Kidney (tissue), 14 donors: ENCODE measurements around the gene MYO7B. TPM values are rescaled to one million over a fixed set of nuclear protein-coding genes. Genes with fewer than 3 reads are reported as not detected.
A peak's percentile ranks its signal among the peaks of the same experiment; 100 is the strongest.

ENCODE experiments used
- DNase-seq, 5 donors: peaks; one replicate each; pipeline ENCODE4 v3.0.0-alpha.2; 2013 to 2020
- FAIRE-seq: peaks from 2 replicates; lab custom pipeline; 2012; peaks lifted over from hg19 to GRCh38; lab: Jason Lieb, UNC
- H3K27ac ChIP-seq, 2 donors: one replicate each; pipeline ENCODE4 v1.7.0; 2013; ENCODE audit warnings: low read depth in 2 of 2, low read length in 2 of 2, inconsistent platforms in 1 of 2
- H3K27me3 ChIP-seq: one replicate; pipeline ENCODE4 v1.7.1; 2013; ENCODE audit warnings: low read length, inconsistent platforms; ENCODE audit not compliant: control insufficient read depth, insufficient read depth
- H3K36me3 ChIP-seq, 3 donors: one replicate each; pipeline versions ENCODE4 v1.7.0 to v1.7.1; 2013; ENCODE audit warnings: low read length in 3 of 3, control low read depth in 1 of 3, inconsistent platforms in 1 of 3; ENCODE audit not compliant: insufficient read depth in 3 of 3, control insufficient read depth in 2 of 3
- H3K4me1 ChIP-seq, 3 donors: one replicate each; pipeline versions ENCODE4 v1.7.0 to v1.7.1; 2013; ENCODE audit warnings: low read length in 3 of 3, inconsistent platforms in 1 of 3, low read depth in 1 of 3; ENCODE audit not compliant: control insufficient read depth in 2 of 3, insufficient read depth in 2 of 3
- H3K4me3 ChIP-seq, 3 donors: one replicate each; pipeline versions ENCODE4 v1.7.0 to v1.8.1; 2013; ENCODE audit warnings: low read length in 3 of 3, control low read depth in 1 of 3, inconsistent platforms in 1 of 3
- H3K9ac ChIP-seq, 3 donors: one replicate each; pipeline versions ENCODE4 v1.7.0 to v1.7.1; 2013; ENCODE audit warnings: low read length in 3 of 3, control low read depth in 1 of 3, inconsistent platforms in 1 of 3
- H3K9me3 ChIP-seq, 3 donors: one replicate each; pipeline versions ENCODE4 v1.7.0 to v1.7.1; 2013; ENCODE audit warnings: low read length in 3 of 3, control low read depth in 1 of 3, inconsistent platforms in 1 of 3; ENCODE audit not compliant: control insufficient read depth in 2 of 3, insufficient read depth in 1 of 3
- intact Hi-C: fragments of 100-400 bp; cut with DNase I; formaldehyde crosslinking; loops from one replicate; pipeline ENCODE4 v1.11.1; 2022
- polyA plus RNA-seq: library from polyadenylated mRNA; stranded (reverse); fragments of 350-450 nt; fragmentation: Illumina TruSeq; extraction: RNeasy Lipid Tissue Mini Kit (QIAGEN cat#74804); gene quantifications from one replicate; pipeline ENCODE4 v1.2.3, GENCODE V29; 2014; ENCODE audit warnings: low read depth, low replicate concordance; ENCODE audit not compliant: insufficient read depth
- total RNA-seq: library from RNA; stranded (reverse); fragmentation: NEBNext Ultra II Directional; extraction: Animal tissue kit (Norgen Biotek cat#: 25700); gene quantifications from one replicate; pipeline ENCODE4 v1.2.1, GENCODE V29; 2021
- TF ChIP-seq, protein P1 (sequence below): IDR thresholded peaks from 3 replicates; pipeline ENCODE4 v1.5.1; 2012; ENCODE audit warnings: mild to moderate bottlenecking, moderate library complexity, borderline replicate concordance; ENCODE audit not compliant: insufficient read depth; ENCODE audit errors: extremely low read depth
- donor health status: control.
- donor health status: control.
- donor health status: control.
- donor health status: control.
- donor health status: control.
- donor health status: DM: yes; HTN: yes; CAD: no.
- donor health status: Normal renal cell carcinoma (clear cell type).

Gene MYO7B
- total and polyA plus RNA-seq, 2 donors from 2014 or later: 11.0 to 22.2 TPM

GRCh38 chr2:127671557-127672302 is 136.2 kb downstream of the MYO7B start:
- Histone ChIP-seq H3K27ac (no peak overlapping the region), H3K4me3 (no peak overlapping the region), H3K9ac (no peak overlapping the region), H3K4me1 (peaks cover 0 to 12% (median 0%) of the 10 kb centered on the region in 3 donors), H3K9me3 (no peaks in the 10 kb centered on the region), H3K36me3 (no peaks in the 10 kb centered on the region), H3K27me3 (peaks cover under 1% of the 10 kb centered on the region)
- FAIRE-seq (no peak), DNase-seq (peak in 2 of 5 donors; percentile 25 to 70)
- TF ChIP-seq, protein P1, sequence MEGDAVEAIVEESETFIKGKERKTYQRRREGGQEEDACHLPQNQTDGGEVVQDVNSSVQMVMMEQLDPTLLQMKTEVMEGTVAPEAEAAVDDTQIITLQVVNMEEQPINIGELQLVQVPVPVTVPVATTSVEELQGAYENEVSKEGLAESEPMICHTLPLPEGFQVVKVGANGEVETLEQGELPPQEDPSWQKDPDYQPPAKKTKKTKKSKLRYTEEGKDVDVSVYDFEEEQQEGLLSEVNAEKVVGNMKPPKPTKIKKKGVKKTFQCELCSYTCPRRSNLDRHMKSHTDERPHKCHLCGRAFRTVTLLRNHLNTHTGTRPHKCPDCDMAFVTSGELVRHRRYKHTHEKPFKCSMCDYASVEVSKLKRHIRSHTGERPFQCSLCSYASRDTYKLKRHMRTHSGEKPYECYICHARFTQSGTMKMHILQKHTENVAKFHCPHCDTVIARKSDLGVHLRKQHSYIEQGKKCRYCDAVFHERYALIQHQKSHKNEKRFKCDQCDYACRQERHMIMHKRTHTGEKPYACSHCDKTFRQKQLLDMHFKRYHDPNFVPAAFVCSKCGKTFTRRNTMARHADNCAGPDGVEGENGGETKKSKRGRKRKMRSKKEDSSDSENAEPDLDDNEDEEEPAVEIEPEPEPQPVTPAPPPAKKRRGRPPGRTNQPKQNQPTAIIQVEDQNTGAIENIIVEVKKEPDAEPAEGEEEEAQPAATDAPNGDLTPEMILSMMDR: no peak
- intact Hi-C loops: no loop called here

DNA sequence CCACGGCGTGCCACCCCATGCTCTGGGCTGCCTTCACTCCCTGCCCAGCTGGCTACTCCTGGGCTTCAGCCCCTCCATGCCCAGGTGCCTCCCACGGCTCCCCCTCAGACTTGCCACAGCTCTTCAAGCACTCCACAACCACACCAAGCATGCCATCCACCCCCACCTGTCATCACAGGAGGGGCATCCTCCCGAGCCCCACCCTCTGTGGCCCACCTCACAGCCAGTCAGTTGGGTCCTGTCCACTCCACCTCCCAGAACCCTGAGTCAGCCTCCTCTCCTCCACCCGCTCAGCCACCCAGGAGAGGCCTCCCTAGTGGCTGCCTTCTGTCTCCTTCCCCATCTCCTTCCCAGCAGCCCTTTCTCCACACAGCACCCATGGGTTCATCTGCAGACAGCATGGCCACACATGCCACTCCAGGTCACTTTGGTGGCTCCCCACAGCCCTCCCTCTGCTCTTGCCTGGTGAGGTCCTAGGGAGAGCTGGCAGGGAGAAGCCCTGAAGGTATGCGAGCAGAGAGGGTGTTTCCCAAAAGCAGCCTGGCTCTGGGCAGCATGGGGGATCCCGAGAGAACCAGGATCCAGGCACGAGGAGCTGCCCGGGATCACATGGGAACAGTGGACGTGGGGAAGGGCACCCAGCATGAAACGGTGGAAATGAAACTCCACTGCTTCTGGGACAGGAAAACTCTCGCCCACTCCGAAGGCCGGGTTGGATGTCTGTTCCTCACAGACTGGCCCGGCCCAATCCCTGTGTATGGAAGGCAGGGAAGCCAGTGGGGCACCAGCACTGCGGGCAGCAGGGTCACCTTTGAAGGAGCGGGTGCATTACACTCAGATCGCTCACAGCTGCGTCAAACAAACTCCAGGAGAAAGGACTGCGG is 137.1 kb downstream of the MYO7B start:
- no peak for FAIRE-seq
- peak in 2 of 5 donors; percentile 47 to 65 for DNase-seq
- H3K36me3 ChIP-seq: no peaks in the 10 kb centered on the region
- no peak overlapping the region for H3K9ac ChIP-seq
- H3K27me3 ChIP-seq: peaks cover 5% of the 10 kb centered on the region
- peaks cover 0 to 15% (median 0%) of the 10 kb centered on the region in 3 donors for H3K4me1 ChIP-seq
- H3K9me3 ChIP-seq: no peaks in the 10 kb centered on the region
- peak overlapping the region in 2 of 3 donors; percentile 12 to 58 for H3K4me3 ChIP-seq
- TF ChIP-seq, protein P1: no peak
- peak overlapping the region; percentile 34 to 54 for H3K27ac ChIP-seq
- intact Hi-C loops: no loop called here

DNA sequence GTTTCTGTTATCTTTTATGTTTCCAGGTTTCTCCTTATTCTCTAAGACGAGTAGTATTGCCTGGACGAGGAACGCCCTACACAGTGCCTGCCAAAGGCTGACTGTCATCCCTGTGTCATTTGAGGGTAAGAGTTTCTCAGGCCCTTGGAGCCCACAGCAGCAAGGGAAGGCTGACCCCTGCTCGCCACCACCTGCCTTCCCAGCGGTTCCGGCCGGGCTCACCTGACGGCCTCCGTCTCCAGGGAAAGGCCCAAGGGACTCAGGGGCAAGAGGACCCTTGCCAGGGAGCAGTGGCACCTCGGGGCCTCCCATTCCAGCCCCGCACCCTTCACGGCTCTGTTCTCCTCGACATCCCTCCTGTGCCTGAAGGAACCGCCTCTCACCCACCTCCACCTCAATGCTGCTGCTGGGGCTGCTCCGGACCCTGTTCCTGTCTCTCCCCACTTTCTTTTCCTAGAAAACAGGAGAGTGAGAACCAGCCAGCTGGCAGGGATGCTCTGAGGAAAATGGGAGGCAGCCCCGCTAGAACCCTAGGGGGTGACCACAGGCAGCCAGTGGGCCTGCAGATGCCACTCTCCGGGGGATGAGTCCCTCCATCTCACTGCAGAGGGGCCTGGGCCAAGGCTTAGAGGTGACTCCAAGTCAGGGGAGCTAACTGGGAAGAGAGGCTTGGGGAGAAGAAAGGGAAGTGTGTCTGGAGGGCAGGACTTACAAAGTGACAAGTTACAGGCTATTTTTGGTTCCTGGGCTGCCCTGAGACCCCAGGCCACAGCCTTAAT is 138.0 kb downstream of the MYO7B start:
- Histone ChIP-seq H3K36me3 (no peaks in the 10 kb centered on the region), H3K4me1 (peaks cover 0 to 15% (median 0%) of the 10 kb centered on the region in 3 donors), H3K27me3 (peaks cover 5% of the 10 kb centered on the region), H3K4me3 (peak overlapping the region in 2 of 3 donors; percentile 55 to 58), H3K9ac (peak overlapping the region in 1 of 3 donors; percentile 34), H3K9me3 (no peaks in the 10 kb centered on the region), H3K27ac (peak overlapping the region in 1 of 2 donors; percentile 14)
- intact Hi-C loops: no loop called here
- TF ChIP-seq, protein P1: no peak
- FAIRE-seq (no peak), DNase-seq (peak in 1 of 5 donors; percentile 37)
